IMR-90 (cell line): Measurements from ENCODE around the gene C1QL1. TPM values are rescaled to one million over a fixed set of nuclear protein-coding genes. Genes with fewer than 3 reads are reported as not detected.

Experiments
- ATAC-seq: fragments of 200-7000 bp; cut with Tn5 transposase; 2 replicates; pipeline ENCODE4 v1.9.1; 2020; ENCODE audit warnings: low read depth, mild to moderate bottlenecking, moderate library complexity
- BruUV-seq: library from RNA; stranded (reverse); fragments of 400-500 nt; replicated peaks from 2 replicates; lab custom pipeline; 2021; lab: Mats Ljungman, UMichigan
- CTCF ChIA-PET: fragments of 300-600 bp; formaldehyde crosslinking; extraction: SDS; loops from one replicate; lab custom pipeline; 2021; ENCODE audit warnings: antibody characterized with exemption; lab: Yijun Ruan, JAX
- POLR2A ChIA-PET: fragments of 300-600 bp; sonication (Branson Sonifier 250); formaldehyde crosslinking; loops from one replicate; lab custom pipeline; 2022; ENCODE audit warnings: antibody characterized with exemption; ENCODE audit not compliant: unreplicated experiment; lab: Charles Lee
- DNase-seq: peaks from one replicate; pipeline ENCODE4 v3.0.0; 2013
- H2AFZ ChIP-seq: replicated peaks from 2 replicates; pipeline ENCODE3; 2013; ENCODE audit warnings: low read length, mild to moderate bottlenecking; ENCODE audit not compliant: poor library complexity
- H2AK5ac ChIP-seq: 2 replicates; pipeline ENCODE4 v1.6.1; 2013; ENCODE audit warnings: low read depth, low read length, inconsistent platforms
- H2AK9ac ChIP-seq: replicated peaks from 2 replicates; pipeline ENCODE3; 2013; ENCODE audit warnings: mild to moderate bottlenecking, low read depth, low read length, moderate library complexity; ENCODE audit not compliant: poor library complexity
- H2BK120ac ChIP-seq: 2 replicates; pipeline ENCODE4 v1.6.1; 2013; ENCODE audit warnings: low read depth, low read length, inconsistent platforms
- H2BK15ac ChIP-seq: 3 replicates; pipeline ENCODE4 v1.6.1; 2013; ENCODE audit warnings: low read depth, low read length, inconsistent platforms
- H2BK20ac ChIP-seq: 2 replicates; pipeline ENCODE4 v1.6.1; 2013; ENCODE audit warnings: low read depth, mild to moderate bottlenecking, inconsistent platforms, low read length, moderate library complexity
- H2BK5ac ChIP-seq: 2 replicates; pipeline ENCODE4 v1.6.1; 2013; ENCODE audit warnings: mild to moderate bottlenecking, low read depth, low read length, inconsistent platforms; ENCODE audit not compliant: poor library complexity, severe bottlenecking
- H3K14ac ChIP-seq: replicated peaks from 2 replicates; pipeline ENCODE4 v1.6.1; 2013; ENCODE audit warnings: low read depth, low read length, inconsistent platforms
- H3K18ac ChIP-seq: 2 replicates; pipeline ENCODE4 v1.6.1; 2013; ENCODE audit warnings: low read depth, low read length, control low read depth
- H3K23ac ChIP-seq: 2 replicates; pipeline ENCODE4 v1.6.1; 2013; ENCODE audit warnings: low read depth, low read length, inconsistent platforms
- H3K27ac ChIP-seq: 2 replicates; pipeline ENCODE4 v1.5.1; 2013; ENCODE audit warnings: mild to moderate bottlenecking, control low read depth, low read length; ENCODE audit not compliant: insufficient read depth
- H3K27me3 ChIP-seq: 2 replicates; pipeline ENCODE4 v1.6.1; 2013; ENCODE audit warnings: low read length; ENCODE audit not compliant: control insufficient read depth, insufficient read depth
- H3K36me3 ChIP-seq: 2 replicates; pipeline ENCODE4 v1.6.1; 2013; ENCODE audit warnings: low read length, mixed read lengths; ENCODE audit not compliant: control insufficient read depth, insufficient read depth
- H3K4ac ChIP-seq: 2 replicates; pipeline ENCODE4 v1.6.1; 2013; ENCODE audit warnings: low read depth, low read length, inconsistent platforms
- H3K4me1 ChIP-seq: 2 replicates; pipeline ENCODE4 v1.6.1; 2013; ENCODE audit warnings: low read length, mixed read lengths; ENCODE audit not compliant: control insufficient read depth, insufficient read depth
- H3K4me2 ChIP-seq: 2 replicates; pipeline ENCODE4 v1.6.1; 2013; ENCODE audit warnings: low read depth, mild to moderate bottlenecking, control low read depth, low read length, moderate library complexity
- H3K4me3 ChIP-seq: 2 replicates; pipeline ENCODE4 v1.5.1; 2013; ENCODE audit warnings: low read depth, mild to moderate bottlenecking, control low read depth, low read length, moderate library complexity; ENCODE audit not compliant: insufficient read depth
- H3K56ac ChIP-seq: 2 replicates; pipeline ENCODE4 v1.6.1; 2013; ENCODE audit warnings: low read length, inconsistent platforms; ENCODE audit not compliant: insufficient read depth; ENCODE audit errors: extremely low read depth
- H3K79me1 ChIP-seq, 2 experiments: 2 replicates each; pipeline ENCODE4 v1.6.1; 2013; ENCODE audit warnings: low read length in 2 of 2, inconsistent platforms in 1 of 2, low read depth in 1 of 2
- H3K9ac ChIP-seq: 2 replicates; pipeline ENCODE4 v1.6.1; 2013; ENCODE audit warnings: low read depth, low read length, control low read depth
- H3K9me1 ChIP-seq: 2 replicates; pipeline ENCODE4 v1.6.1; 2013; ENCODE audit warnings: low read length, inconsistent platforms; ENCODE audit not compliant: insufficient read depth
- H3K9me3 ChIP-seq: 2 replicates; pipeline ENCODE4 v1.6.1; 2013; ENCODE audit warnings: low read length; ENCODE audit not compliant: control insufficient read depth, insufficient read depth
- H4K20me1 ChIP-seq: 2 replicates; pipeline ENCODE4 v1.6.1; 2013; ENCODE audit warnings: low read length, inconsistent platforms; ENCODE audit not compliant: insufficient read depth
- H4K5ac ChIP-seq: 2 replicates; pipeline ENCODE4 v1.6.1; 2013; ENCODE audit warnings: mild to moderate bottlenecking, low read depth, low read length, control low read depth
- H4K8ac ChIP-seq, 2 experiments: 2 replicates each; pipeline ENCODE4 v1.6.1; 2013; ENCODE audit warnings: low read depth in 2 of 2, low read length in 2 of 2, control low read depth in 1 of 2, inconsistent platforms in 1 of 2
- H4K91ac ChIP-seq: 2 replicates; pipeline ENCODE4 v1.6.1; 2013; ENCODE audit warnings: low read depth, low read length, inconsistent platforms; ENCODE audit not compliant: insufficient read depth
- BHLHE40 ChIP-seq: fragments of 150-350 bp; IDR thresholded peaks from 2 replicates; pipeline ENCODE4 v1.6.1; 2016; ENCODE audit warnings: mild to moderate bottlenecking, low read depth, low read length
- CEBPB ChIP-seq: IDR thresholded peaks from 2 replicates; pipeline ENCODE4 v1.6.1; 2012; ENCODE audit warnings: low read depth, low read length, improper control_type of control experiment
- CHD1 ChIP-seq: IDR thresholded peaks from 2 replicates; pipeline ENCODE4 v1.6.1; 2012; ENCODE audit warnings: low read depth, low read length, improper control_type of control experiment
- CTCF ChIP-seq: conservative IDR thresholded peaks from 2 replicates; pipeline ENCODE4 v1.5.1; 2012; ENCODE audit warnings: mild to moderate bottlenecking, low read depth, low read length, improper control_type of control experiment
- FOS ChIP-seq: fragments of 150-350 bp; IDR thresholded peaks from 2 replicates; pipeline ENCODE4 v1.6.1; 2016; ENCODE audit warnings: low read depth, low read length
- MAFK ChIP-seq: IDR thresholded peaks from 2 replicates; pipeline ENCODE4 v1.6.1; 2012; ENCODE audit warnings: low read depth, low read length, improper control_type of control experiment
- MAZ ChIP-seq: IDR thresholded peaks from 2 replicates; pipeline ENCODE4 v1.6.1; 2012; ENCODE audit warnings: low read depth, mild to moderate bottlenecking, low read length, improper control_type of control experiment, moderate library complexity, borderline replicate concordance
- MXI1 ChIP-seq: IDR thresholded peaks from 2 replicates; pipeline ENCODE4 v1.6.1; 2012; ENCODE audit warnings: low read depth, mild to moderate bottlenecking, low read length, moderate library complexity, borderline replicate concordance
- POLR2A ChIP-seq: IDR thresholded peaks from 2 replicates; pipeline ENCODE4 v1.6.1; 2012; ENCODE audit warnings: mild to moderate bottlenecking, low read depth, low read length
- RAD21 ChIP-seq: IDR thresholded peaks from 2 replicates; pipeline ENCODE4 v1.6.1; 2012; ENCODE audit warnings: low read length, improper control_type of control experiment
- RCOR1 ChIP-seq: IDR thresholded peaks from 2 replicates; pipeline ENCODE4 v1.6.1; 2012; ENCODE audit warnings: mild to moderate bottlenecking, low read length, improper control_type of control experiment; ENCODE audit not compliant: insufficient replicate concordance
- RFX5 ChIP-seq: IDR thresholded peaks from 2 replicates; pipeline ENCODE4 v1.8.0; 2012; ENCODE audit warnings: low read depth, mild to moderate bottlenecking, low read length, moderate library complexity
- SMC3 ChIP-seq: fragments of 150-350 bp; IDR thresholded peaks from 2 replicates; pipeline ENCODE4 v1.6.1; 2016; ENCODE audit warnings: low read depth, mild to moderate bottlenecking, antibody characterized with exemption, low read length, moderate library complexity
- USF2 ChIP-seq: fragments of 150-350 bp; IDR thresholded peaks from 2 replicates; pipeline ENCODE4 v1.6.1; 2017; ENCODE audit warnings: mild to moderate bottlenecking, antibody characterized with exemption, low read length, low read depth
- WGBS, 2 experiments: methylation state at CpG; one replicate each; pipeline versions ENCODE4 v1.1.5 to v1.1.7; 2013; ENCODE audit warnings: missing lambda C conversion rate in 2 of 2; ENCODE audit not compliant: insufficient read length in 1 of 2; ENCODE audit errors: extremely low coverage in 2 of 2; 5-methylcytosine and 5-hydroxymethylcytosine counted together
- dilution Hi-C: fragments of 300-500 bp; cut with HindIII; formaldehyde crosslinking; loops from one replicate; pipeline ENCODE4 v1.14.3; 2018; ENCODE audit warnings: low sequenced_read_pairs; ENCODE audit not compliant: unreplicated experiment
- in situ Hi-C: fragments of 300-500 bp; cut with MboI; formaldehyde crosslinking; loops from 3 replicates; pipeline ENCODE4 v1.14.3; 2019; ENCODE audit warnings: low sequenced_read_pairs, inconsistent platforms, mixed read lengths
- intact Hi-C: fragments of 100-400 bp; cut with micrococcal nuclease; formaldehyde crosslinking; loops from 2 replicates; pipeline ENCODE4 v1.10.0; 2022
- polyA plus RNA-seq, 3 experiments: library from polyadenylated mRNA; depleted of rRNA; stranded (reverse); fragments of >200 nt; gene quantifications; 2 replicates each; pipeline ENCODE4 v1.2.3, GENCODE V29; 2012; ENCODE audit warnings: low replicate concordance in 1 of 3
- total RNA-seq: library from RNA; depleted of rRNA; stranded (reverse); fragments of >200 nt; gene quantifications from 2 replicates; pipeline ENCODE4 v1.2.3, GENCODE V29; 2012

Gene C1QL1
- total and polyA plus RNA-seq, 2 of the 4 experiments (the other 2 are of a cell fraction) = 0.18 to 0.84 TPM

- no peak for TF ChIP-seq MAZ
These were observed 29.8 kb upstream of the C1QL1 start (continued) for GRCh38 chr17:44997733-44998520.

- H4K5ac ChIP-seq = no peak overlapping the region
- dilution Hi-C loops = no loop called here
- POLR2A ChIA-PET = no interaction called here
- TF ChIP-seq USF2 (no peak), MXI1 (no peak), RFX5 (no peak), MAZ (no peak), CHD1 (no peak), CTCF (no peak), RAD21 (no peak), MAFK (no peak), BHLHE40 (no peak), SMC3 (no peak), CEBPB (no peak), RCOR1 (no peak), POLR2A (no peak), FOS (no peak)
These were observed 28.2 kb upstream of the C1QL1 start for GRCh38 chr17:44996304-44996703.

More at GRCh38 chr17:44996304-44996703, 28.2 kb upstream of the C1QL1 start:
- no peaks in the 10 kb centered on the region for H3K36me3 ChIP-seq
- H3K56ac ChIP-seq = no peak overlapping the region
- no peaks in the 10 kb centered on the region for H3K79me1 ChIP-seq
- no TSS peak for BruUV-seq
- ATAC-seq (no peak), DNase-seq (no peak)
- H3K4me3 ChIP-seq = no peak overlapping the region
- no peak overlapping the region for H2BK15ac ChIP-seq
- intact Hi-C loops (no loop called here), in situ Hi-C loops (no loop called here)
- H4K91ac ChIP-seq = no peak overlapping the region
- CTCF ChIA-PET = interaction anchor here (0.6 kb wide), 1 partner anchor 139 kb away, joined by 3 read pairs; the partner anchor contains the start of gene ACBD4
- H3K14ac ChIP-seq = no peak overlapping the region
- no peak overlapping the region for H3K27ac ChIP-seq
- peaks cover 4% of the 10 kb centered on the region; the same call in 1 of the 2 replicates for H3K9me3 ChIP-seq
- H3K23ac ChIP-seq = no peak overlapping the region
- no peak overlapping the region for H2BK20ac ChIP-seq
- H3K4me1 ChIP-seq = no peaks in the 10 kb centered on the region; the same call in 1 of the 2 replicates
- no peak overlapping the region for H3K18ac ChIP-seq
- H2AK9ac ChIP-seq = no peak overlapping the region
- H2AFZ ChIP-seq = no peak overlapping the region
- H3K27me3 ChIP-seq = peaks cover 31% of the 10 kb centered on the region
- H3K9ac ChIP-seq = no peak overlapping the region
- no peaks in the 10 kb centered on the region for H3K9me1 ChIP-seq
- no peak overlapping the region for H4K8ac ChIP-seq
- no peaks in the 10 kb centered on the region for H4K20me1 ChIP-seq
- H2BK120ac ChIP-seq = no peak overlapping the region
- WGBS, 2 experiments = no CpG with 5 or more reads among the region's 10 CpGs
- peak overlapping the region; percentile 16; the same call in 1 of the 2 replicates for H2AK5ac ChIP-seq
- H2BK5ac ChIP-seq = no peak overlapping the region
- no peak overlapping the region for H3K4ac ChIP-seq
- no peak overlapping the region for H3K4me2 ChIP-seq
